C4-2B (cell line): ENCODE results near the gene PRKCE.
"Not testable (repeated sequence)": the region's sequence is repeated elsewhere in the genome, so short reads cannot be mapped to it uniquely, and the experiment has no call there.

ENCODE experiments used
- H3K27ac ChIP-seq: fragments of 450-650 bp; 2 replicates; pipeline ENCODE4 v1.5.1; 2017
- CTCF ChIP-seq: fragments of 450-650 bp; conservative IDR thresholded peaks from 2 replicates; pipeline ENCODE4 v1.5.1; 2017; ENCODE audit warnings: mild to moderate bottlenecking
- ZFX ChIP-seq: fragments of 450-650 bp; IDR thresholded peaks from 2 replicates; pipeline ENCODE4 v1.6.1; 2017

The PRKCE gene

GRCh38 chr2:45715601-45716379 lies 64.3 kb downstream of the PRKCE start:
- no peak overlapping the region for H3K27ac ChIP-seq
- TF ChIP-seq ZFX = no peak
- no peak for TF ChIP-seq CTCF

- not testable (repeated sequence) for H3K27ac ChIP-seq
Measured at GRCh38 chr2:45716432-45716831, 65.0 kb downstream of the PRKCE start.

- no peak for TF ChIP-seq CTCF
- TF ChIP-seq ZFX = no peak
- no peak overlapping the region for H3K27ac ChIP-seq
Measured at GRCh38 chr2:45716915-45717314, 65.4 kb downstream of the PRKCE start.

- H3K27ac ChIP-seq = no peak overlapping the region
- TF ChIP-seq ZFX = no peak
- TF ChIP-seq CTCF = no peak
Measured at GRCh38 chr2:45720210-45720609, 68.7 kb downstream of the PRKCE start.

- H3K27ac ChIP-seq = no peak overlapping the region
- no peak for TF ChIP-seq CTCF
- no peak for TF ChIP-seq ZFX
Measured at GRCh38 chr2:45721150-45721549, 69.7 kb downstream of the PRKCE start.

DNA sequence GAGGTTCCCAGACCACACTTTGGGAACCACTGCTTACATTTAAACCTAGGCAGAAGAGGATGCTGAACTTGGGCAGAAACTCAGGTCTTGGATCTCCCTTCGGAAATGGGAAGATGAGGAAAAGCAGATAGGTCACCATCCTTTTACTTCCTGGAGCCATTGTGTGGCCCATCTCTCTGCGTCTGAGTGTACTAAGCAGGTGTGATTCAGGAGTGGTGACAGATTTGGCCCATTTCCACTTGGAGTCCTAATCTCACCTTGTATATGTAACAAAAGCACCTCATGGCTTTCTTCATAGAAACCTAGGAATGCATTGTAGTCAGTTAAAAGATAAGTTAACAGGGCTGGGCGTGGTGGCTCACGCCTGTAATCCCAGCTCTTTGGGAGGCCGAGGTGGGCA lies 71.0 kb downstream of the PRKCE start:
- TF ChIP-seq ZFX (no peak), CTCF (no peak)
- no peak overlapping the region for H3K27ac ChIP-seq

- TF ChIP-seq ZFX = no peak
- TF ChIP-seq CTCF = no peak
Measured at GRCh38 chr2:45723857-45724256, 72.4 kb downstream of the PRKCE start.

GRCh38 chr2:45724335-45724734 lies 72.9 kb downstream of the PRKCE start:
- no peak for TF ChIP-seq ZFX
- TF ChIP-seq CTCF = no peak
- H3K27ac ChIP-seq = no peak overlapping the region

More at GRCh38 chr2:45723857-45724256, 72.4 kb downstream of the PRKCE start:
- H3K27ac ChIP-seq = no peak overlapping the region
